ENCODE data around the gene ATXN7L3.
A peak's percentile ranks its signal among the peaks of the same experiment; 100 is the strongest.

Gene ATXN7L3

DNA sequence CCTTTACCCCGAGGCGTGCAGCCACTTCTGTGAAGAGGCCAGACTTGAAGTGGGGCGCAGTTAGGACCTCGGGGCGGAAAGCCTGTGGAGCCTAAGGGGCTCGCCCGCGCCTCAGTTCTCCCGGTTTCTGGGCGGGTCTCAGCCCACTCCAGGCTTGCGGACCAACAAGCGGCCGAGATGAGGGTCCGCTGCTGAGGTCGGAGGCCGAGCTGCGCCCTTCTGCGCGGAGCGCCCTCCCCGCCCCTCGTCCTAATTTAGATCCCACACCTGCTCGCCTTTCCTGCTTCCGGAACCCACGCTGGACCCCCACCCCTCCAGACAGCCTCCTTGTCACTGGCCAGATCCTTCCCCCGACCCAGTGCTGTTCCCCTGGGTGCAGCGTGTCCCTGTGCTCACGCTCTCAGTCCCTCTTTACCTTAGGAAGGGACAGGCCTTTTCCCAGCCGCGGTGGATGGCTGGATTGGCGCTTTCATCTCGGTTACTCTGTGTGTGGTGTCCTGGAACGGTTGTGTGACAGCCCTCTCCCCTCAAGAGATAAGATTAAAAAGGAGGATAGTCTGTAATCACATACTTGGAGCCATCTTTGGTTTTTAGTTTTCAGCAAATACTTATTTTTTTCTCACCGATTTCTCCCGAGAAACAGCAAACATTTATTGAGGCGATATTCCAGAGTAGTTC lies 933 bp upstream of the ATXN7L3 start:
- DNase-seq: no peak

DNA sequence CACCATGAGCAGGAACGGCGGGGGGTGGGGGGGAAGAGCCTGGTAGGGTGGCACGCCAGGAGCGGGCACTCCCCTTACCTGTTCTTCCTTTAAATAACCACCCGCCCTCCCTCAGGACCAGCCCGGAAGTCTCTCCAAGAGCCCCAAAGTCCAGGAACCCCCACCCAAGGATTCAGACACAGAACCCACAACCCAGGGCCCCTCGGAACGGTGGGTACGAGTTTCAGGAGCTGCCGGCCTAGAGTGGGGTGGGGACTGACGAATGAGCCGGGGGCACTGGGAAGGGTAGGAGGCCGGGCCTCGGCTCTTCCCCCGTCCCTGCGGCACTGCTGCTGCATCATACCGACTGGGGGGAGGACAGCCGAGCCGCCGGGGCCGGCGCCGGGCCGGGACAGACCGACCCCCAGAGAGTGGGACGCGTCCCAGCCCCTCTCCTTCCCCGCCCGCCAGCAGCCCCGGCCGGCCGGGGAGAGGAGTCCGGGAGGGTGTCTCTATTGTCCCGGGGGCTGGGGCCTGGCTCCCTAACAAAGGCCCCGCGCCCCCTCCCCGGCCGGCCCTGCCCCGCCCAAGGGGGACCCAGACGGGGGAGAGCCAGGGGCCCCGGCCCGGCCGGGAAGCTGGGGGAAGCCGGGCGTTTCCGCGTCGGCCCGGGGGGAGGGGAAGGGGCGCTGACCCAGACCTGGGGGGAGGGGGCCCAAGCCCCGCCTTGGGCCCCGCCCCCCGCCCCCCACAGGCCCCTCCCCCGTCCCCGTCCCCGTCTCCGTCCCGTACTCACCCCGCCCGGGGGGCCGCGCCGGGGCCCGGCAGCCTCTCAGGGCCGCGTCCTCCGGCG lies 747 bp downstream of the ATXN7L3 start:
- peak; percentile 49 for DNase-seq

DNA sequence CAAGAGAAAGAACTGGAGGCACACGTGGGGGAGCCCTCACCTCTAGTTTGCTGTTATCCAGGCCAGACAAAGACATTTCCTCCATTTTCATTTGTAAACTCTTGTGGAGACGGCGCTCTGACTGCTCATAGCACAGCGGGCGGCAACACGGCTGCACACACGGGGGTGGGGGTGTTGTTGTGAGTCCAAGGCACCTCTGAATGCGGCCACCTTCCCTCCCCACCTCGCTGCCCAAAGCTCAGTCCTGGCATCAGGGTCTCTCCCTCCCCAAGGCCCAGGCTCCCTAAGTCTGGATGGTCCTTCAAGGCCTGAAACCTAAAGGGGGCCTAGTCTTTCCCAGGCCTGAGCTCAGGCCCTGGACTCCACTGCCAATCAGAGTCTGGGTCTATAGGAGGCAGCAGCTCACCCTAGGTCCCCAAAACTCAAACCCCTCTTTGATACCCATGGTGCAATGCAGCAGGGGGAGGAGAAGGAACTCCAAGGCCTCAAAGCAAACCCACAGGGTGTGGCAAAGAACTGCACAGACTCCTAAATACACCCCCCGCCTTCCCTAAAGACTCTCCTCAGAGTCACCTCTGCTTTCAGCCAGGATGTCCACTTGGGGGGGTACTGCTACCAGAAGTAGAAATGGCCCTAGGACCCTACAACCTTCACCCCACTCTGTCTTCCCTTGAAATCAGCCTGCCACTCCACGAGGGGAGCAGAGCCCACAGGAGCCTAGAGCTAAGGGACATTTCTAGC lies 1.5 kb downstream of the ATXN7L3 start:
- DNase-seq: no peak

DNA sequence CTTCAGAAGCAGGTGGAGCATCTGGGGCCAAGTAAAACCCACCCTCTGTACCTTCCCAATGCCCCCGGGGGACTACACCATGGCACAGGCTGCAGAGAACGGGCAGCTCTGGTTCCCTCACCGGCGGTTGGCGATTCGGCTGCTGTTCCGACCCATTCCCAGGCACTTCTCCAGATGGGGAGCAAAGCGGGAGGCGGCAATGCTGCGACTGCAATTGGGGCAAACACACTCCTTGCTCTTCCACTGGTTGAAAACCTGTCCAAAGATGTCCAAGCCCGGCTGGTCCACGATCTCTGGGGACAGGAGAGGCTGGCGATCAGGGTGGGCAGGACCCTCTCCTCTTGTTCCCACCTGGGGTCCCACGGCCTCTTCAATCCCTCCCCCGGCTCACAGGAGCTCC lies 2.6 kb downstream of the ATXN7L3 start:
- no peak for DNase-seq

DNA sequence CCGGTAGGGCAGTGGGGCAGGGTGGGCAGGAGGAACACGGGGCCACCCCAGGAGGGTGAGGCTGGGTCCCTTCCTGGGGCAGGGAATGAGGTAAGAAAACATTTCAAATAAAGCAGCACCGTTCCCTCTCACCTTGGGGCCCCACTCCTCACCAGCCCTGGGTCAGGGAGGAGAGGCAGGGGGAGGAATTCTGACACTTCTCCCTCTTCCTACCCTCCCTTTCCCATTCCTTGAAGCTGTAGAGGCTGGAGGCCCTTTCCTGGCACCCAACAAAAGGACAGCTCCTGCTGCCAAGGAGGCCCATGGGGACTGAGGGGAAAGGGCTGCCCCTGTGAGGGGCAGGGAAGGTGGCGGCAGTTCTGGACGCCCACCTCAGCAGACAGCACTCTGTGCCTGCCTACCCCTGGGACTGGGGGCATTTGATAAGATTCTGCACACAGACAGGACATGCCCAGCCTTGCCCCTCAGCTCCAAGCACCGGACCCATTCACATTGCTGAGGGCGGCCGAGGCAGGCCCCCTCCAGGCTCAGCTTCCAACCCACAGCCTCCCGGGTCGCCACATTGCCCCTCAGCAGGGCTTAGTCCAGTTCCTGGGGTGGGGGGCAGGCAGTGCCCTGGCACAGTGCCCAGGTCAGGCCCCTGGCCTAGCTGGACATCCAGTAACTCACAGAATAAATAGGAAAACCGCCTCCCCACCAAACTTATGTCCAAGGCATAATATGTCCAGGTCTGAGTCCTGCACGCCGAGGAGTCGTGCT lies 6.2 kb downstream of the ATXN7L3 start:
- no peak for DNase-seq

DNA sequence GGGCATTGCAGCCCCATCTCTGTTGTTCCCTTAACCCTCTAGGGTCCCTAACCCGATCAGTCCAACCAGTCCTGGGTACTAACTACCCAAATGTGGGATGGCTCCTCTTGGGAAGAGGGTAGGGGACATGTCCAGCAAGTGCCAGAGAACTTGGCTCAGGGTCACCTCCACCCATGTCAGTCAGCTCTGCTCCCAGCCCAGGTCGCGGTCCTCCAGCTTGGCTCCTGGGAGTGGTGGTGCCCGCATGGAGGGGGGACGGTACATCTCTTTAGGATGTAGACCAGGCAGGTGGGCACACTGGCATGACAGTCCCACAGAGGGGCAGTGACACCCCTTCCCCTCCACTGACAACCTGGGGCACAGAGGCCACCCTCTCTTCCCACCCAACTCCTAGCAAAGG lies 6.9 kb downstream of the ATXN7L3 start:
- DNase-seq: no peak

DNA sequence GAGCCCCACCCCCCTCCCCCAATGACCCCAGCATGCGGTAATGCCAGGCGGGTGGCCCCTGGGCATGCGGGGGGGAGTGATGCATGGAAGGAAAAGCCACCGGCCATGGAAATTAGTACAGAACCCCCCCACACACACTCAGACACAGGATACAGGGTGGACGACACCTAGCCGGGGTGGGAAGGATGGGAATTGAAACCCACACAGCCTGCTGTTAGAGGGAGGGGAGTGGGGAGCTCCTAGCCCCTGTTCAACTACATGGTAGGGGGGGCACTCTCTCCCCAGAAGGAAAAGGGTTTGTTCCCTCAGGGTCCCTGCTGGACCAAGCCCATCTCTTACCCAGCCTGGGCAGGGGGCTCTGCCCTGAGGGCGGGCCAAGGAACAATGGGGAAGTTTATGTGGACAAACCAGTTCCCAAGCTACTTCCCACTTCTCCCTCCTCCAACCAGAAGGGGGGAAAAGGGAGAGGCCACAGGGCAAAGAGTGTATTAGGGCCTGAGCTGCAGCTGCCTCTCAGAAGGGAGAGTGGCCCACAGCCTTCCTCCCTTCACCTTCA lies 7.7 kb downstream of the ATXN7L3 start:
- DNase-seq: no peak

DNA sequence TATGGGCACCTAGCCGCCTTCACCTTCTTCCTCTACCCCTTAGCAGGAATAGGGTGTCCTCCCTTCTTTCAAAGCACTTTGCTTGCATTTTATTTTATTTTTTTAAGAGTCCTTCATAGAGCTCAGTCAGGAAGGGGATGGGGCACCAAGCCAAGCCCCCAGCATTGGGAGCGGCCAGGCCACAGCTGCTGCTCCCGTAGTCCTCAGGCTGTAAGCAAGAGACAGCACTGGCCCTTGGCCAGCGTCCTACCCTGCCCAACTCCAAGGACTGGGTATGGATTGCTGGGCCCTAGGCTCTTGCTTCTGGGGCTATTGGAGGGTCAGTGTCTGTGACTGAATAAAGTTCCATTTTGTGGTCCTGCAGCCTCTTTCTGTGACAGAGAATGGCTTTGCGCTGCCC lies 8.3 kb downstream of the ATXN7L3 start:
- no peak for DNase-seq

DNA sequence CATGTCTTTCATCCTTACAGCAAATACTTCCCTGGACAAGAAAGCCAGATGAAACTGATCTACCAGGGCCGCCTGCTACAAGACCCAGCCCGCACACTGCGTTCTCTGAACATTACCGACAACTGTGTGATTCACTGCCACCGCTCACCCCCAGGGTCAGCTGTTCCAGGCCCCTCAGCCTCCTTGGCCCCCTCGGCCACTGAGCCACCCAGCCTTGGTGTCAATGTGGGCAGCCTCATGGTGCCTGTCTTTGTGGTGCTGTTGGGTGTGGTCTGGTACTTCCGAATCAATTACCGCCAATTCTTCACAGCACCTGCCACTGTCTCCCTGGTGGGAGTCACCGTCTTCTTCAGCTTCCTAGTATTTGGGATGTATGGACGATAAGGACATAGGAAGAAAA lies 9.2 kb downstream of the ATXN7L3 start:
- DNase-seq: no peak

DNA sequence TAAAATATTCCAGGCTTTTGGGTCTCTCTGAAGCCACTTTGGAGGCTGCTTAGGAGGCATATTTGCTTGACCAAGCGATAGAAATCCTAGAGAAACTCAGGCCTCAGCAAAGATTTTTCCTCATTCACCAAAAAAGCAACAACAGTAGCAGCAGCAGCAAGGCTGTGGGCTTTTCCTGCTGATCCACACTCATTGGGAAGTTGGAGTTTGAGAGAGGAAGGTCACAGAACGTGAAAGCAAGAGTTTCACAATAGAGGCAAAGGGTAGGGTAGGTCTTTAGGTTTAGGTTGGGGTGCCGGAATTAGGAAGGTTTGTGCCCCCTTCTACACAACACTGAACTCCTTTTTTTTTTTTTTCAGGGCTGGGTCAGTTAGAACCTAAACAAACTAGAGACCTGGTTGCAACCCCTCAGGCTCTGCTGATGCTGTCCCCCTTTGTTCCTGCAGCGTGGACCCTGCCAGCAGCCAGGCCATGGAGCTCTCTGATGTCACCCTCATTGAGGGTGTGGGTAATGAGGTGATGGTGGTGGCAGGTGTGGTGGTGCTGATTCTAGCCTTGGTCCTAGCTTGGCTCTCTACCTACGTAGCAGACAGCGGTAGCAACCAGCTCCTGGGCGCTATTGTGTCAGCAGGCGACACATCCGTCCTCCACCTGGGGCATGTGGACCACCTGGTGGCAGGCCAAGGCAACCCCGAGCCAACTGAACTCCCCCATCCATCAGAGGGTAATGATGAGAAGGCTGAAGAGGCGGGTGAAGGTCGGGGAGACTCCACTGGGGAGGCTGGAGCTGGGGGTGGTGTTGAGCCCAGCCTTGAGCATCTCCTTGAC lies 10.9 kb downstream of the ATXN7L3 start:
- DNase-seq: no peak

DNA sequence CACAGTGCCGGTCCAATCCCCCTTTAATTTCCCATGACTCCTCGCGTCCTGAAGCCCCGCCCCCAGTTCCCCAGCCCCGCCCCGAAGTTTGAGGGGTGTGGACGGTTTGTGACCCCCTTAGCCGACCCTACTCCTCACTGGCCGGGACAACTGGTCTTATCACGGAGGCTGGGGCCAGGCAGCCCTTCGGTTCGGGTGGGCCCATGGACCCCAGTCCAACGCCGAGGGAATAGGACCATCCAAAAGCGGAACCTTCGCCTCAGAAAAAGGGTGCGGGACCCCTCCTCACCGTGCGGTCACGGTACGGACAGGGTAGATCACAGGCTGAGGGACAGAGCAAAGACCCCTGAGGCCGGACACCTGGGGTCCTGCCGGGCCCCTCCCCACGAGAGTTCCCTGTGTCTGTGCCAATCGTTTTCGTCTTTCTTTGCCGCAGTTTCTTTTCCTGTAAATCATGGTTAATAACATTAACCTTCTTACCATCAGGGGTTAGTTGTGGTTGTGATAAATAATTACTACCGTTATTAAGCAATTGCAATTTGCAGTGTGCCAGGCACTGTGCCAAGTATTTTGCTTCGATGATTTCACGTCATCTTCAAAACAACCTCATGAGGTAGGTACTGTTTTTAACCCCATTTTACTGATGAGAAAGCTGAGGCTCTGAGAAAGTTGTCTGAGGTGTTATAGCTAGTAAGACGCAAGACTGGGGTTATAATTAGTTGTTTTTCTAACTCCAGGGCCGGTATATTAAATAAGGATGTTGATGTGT lies 12.4 kb downstream of the ATXN7L3 start:
- no peak for DNase-seq

DNA sequence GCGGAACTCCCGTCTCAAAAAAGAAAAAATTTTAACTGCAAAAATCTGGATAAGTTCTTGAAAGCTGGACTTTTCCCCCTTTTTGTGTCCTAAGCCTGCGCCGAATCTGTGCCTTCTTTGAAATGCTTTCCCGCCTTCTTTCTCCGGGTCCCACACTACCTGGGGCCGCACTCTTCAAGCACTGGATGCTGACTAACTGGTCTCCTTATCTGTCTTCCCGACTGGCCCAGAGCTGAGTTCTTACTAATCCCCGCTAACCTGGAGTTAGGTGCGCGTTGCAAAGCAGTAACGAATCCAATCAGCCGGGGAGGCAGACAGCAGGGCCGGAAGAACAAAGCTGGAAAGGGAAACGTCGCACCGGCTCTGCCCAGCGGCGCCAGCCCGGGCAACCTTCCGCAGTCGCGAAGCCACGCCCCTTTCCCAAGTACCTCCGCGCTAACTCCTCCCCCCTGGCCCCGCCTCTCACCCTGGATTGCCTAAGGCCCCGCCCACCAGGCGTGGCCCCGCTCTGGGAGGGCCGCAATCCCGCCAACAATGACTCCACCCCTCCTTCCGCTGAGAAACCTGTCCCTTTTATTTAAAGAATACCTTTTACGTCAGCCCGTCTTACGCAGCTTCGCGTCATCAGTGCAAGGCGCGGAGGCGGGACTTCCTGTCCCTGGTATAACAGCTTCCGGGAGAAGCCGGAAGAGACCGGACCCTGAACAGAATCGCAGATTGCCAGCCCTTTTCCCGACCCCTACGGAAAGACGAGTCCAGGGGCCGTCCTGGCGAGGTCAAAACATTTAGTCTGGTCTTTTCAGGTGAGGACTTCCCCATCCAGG lies 13.2 kb downstream of the ATXN7L3 start, which contains the start of gene TMUB2:
TMUB2 (plus strand) TSS at position 666 of the 824 bp plus-strand sequence. CDS start 737 bp downstream, outside the sequence.
- peak; percentile 100 for DNase-seq

DNA sequence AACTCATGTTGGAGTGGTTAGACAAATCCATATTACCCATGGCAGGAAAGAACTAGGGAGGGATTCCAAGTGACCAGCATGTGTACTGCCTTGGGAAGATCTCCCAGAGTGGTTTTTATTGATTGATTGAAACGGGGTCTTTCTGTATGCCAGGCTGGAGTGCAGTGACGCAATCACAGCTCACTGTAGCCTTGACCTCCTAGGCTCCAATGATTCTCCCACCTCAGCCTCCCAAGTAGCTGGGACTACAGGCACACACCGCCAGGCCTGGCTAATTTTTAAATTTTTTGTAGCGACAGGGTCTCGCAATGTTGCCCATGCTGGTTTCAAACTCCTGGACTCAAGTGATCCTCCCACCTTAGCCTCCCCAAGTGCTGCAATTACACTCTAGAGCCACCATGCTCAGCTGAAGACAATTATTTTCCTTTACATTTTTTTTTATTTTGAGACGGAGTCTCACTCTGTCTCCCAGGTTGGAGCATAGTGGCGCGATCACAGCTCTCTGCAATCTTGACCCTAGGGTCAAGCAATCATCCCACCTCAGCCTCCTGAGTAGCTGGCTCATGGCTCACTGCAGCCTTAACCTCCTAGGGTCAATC lies 15.4 kb downstream of the ATXN7L3 start:
- no peak for DNase-seq

DNA sequence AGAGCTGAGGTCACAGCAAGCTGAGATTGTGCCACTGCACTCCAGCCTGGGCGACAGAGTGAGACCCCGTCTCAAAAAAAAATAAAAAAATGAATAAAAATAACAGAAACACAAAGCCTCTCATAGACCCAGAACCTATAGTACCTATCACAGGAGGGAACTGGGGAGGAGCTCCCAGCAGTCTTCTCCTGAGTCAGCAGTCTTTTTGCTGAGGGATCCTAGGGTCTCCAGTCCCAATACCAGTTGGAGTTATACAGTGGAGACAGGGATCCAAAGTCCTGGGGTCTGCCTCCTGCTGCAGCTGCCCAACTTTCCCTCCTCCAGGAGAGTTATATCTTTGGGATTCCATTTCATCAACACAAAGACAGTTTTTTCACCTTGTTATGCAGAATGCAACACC lies 16.7 kb downstream of the ATXN7L3 start:
- no peak for DNase-seq

DNA sequence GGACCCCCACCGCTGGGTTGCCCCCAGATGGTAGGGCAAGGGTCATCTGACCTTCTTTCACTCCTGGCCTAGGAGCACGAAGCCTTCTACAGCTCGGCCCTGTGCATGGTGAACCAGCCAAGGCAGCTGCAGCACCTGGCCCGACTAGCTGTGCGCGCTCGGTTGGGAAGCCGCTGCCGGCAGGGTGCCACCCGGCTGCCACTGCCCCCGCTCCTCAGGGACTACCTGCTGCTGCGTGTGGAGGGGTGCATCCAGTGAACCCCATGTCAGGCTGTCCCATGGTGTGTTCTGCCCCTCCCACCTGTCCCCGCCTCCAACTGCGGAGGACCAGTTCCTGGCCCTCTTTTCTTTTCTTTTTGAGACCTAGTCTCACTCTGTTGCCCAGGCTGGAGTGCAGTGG lies 21.6 kb downstream of the ATXN7L3 start:
- DNase-seq: no peak

DNA sequence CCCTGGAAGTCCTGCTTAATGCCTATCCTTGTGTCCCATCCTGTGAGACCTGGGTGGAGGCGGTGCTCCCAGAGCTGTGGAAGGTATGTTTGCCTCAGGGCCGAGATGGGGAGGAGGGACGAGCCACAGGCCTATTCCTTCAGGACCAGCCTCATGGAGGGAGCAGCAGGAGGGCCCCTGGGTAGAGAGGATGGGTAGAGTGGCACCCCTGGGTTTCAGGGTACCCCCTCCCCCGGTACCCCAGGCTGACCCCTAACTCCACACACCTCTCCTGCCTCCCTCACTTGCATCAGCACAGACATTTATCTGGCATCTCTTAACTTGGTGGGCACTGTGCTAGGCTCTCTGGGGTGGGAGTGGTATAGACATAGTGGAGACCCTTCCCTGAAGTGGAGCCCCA lies 22.0 kb downstream of the ATXN7L3 start:
- no peak for DNase-seq

DNA sequence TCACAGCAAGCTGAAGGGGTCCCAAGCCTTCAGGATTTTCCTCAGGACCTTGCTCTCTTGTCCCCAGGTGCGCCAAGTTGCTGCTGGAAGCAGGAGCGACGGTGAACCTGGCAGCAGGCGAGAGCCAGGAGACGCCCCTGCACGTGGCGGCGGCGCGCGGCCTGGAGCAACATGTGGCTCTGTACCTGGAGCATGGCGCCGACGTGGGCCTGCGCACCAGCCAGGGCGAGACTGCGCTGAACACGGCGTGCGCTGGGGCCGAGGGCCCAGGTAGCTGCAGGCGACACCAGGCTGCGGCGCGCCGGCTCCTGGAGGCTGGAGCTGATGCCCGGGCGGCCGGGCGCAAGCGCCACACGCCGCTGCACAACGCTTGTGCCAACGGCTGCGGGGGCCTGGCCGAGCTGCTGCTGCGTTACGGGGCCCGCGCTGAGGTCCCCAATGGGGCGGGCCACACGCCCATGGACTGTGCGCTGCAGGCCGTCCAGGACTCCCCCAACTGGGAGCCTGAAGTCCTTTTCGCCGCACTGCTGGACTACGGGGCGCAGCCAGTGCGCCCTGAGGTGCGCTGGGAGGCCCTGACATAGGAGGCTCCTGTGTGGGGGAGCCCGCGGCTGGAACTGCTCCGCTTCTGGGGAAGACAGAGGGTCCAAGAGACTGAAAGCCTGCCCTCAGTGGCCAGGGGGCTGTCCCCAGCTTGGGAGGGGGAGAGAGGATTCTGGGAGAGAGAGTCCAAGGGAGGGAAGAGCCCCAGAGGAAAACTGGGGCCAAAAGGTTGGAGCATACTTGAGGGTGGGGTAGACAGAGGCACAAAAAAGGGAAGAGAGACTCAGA lies 22.8 kb downstream of the ATXN7L3 start:
- DNase-seq: no peak

DNA sequence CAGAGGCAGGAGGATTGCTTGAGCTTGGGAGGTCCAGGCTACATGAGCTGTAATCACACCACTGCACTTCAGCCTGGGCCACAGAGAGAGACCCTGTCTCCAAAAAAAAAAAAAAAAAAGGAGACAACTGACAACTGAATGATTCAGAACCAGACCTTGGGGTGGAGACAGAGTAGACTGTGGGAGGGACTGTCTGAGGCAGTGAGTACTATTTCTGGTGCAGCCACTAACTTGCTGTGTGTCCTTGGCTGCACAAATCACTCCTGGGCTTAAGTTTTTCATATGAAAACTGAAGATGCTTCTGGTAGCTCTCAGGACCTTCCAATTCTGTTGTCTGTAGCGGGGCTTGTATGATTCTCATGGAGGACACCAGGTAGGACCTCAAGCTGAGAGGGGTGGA lies 23.4 kb downstream of the ATXN7L3 start:
- DNase-seq: no peak

Data from T-helper 9 cell (primary cell).